HG02885 (cell line): ENCODE data around the gene TEX19.

ENCODE experiments used
- ATAC-seq: cut with Tn5 transposase; IDR thresholded peaks from one replicate; pipeline ENCODE4 v1.9.1; 2021; ENCODE audit warnings: mild to moderate bottlenecking; ENCODE audit not compliant: unreplicated experiment, poor library complexity

TEX19 gene

DNA sequence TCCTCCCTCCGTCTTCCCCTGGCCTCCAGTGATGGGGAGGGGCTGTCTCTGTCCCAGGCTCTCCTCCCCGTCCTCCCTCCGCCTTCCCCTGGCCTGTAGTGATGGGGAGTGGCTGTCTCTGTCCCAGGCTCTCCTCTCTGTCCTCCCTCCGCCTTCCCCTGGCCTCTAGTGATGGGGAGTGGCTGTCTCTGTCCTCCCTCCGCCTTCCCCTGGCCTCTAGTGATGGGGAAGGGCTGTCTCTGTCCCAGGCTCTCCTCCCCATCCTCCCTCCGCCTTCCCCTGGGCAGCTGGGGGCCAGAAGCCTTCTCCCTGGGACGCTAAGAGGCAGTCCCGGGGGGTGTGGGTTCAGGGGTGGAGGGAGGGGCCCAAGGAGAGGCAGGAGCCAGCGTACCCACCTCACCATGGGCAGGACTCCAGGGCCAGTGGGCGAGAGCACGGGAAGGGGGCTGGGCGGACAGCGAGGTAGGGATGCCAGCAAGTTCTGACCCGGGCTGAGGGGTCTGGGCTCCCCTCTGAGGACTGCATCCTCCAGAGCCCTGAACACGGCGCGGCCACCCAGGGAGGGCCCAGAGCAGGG is 27.3 kb downstream of the TEX19 start:
- no peak for ATAC-seq

DNA sequence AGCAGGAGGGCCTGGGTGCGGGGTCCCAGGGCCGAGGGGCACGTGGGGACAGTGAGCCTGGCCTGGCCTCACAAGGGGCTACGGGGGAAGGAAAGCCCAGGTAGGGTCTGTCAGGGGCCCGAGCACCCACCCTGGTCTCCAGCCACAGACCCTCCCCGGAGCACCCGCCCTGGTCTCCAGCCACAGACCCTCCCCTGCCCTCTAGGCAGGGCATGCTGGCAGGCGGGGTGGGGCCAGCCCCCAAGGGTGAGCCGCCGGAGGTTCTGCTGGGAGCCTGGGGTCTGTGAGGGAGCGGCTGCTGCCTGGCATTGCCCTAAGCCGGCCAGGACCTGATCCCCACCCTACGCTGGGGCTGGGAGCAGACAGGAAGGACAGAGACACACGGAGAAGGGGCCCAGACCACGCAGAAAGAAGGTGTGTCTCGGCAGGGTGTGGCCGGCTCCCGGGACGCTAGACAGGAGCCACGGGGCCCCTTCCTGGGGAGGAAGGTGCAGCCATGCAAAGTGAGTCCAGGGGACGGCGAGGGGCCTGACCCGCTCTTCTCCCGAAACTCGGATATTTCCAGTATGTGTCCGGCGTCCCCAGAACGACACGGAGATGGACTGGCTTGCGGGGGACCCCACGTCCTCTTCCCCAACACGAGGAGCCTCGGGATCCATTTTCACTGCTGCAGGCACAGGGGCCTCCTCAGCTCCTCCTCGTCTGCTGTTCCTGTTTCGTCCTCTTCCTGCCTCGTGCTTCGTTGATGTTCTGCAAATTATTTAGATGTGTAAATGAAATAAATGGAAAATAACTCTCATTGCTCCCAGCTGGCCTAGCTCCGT is 28.0 kb downstream of the TEX19 start:
- ATAC-seq = no peak

DNA sequence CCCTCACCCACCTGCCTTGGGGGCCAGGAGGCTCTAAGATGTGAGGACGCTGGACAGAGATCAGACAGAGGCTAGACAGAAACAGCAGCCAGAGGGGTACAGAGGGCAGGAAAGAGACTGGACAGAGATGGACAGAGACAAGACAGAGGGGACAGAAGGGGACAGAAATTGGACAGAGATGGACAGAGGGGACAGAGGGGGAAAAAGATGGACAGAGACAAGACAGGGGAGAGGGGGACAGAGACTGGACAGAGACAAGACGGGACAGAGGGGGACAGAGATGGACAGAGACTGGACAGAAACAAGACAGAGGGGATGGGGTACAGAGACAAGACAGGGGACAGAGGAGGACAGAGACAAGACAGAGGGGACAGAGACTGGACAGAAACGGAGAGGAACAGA is 28.7 kb downstream of the TEX19 start:
- no peak for ATAC-seq

DNA sequence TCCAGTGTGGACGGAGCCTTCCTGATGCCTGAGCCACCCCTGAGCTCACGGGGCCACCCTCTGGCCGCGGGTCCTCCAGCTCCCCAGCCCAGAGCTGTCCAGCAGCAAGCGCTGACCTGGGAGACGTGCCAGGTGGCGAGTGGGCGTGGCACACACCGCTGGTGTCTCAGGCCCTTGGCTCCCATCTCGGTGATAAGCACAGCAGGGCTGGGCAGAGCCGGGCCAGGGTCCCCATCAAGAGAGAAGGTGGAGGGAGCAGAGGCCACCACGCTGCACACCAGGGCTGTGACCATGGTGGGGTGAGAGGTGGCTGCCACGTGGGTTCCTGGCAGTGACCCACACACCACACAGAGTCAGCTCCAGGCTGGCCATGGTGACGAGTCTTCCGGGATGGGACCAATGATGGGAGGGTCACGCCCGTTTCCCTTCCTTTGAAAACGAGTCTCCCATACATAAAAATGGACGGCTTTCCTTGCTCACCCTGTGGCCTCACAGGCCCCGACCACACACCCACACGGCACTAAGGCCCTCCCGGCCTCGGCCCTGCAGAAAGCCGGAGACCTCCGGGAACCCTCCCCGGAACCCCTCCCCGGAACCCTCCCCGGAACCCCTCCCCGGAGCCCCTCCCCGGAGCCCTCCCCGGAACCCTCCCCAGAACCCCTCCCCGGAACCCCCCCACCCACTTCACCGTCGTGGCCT is 29.3 kb downstream of the TEX19 start:
- no peak for ATAC-seq

DNA sequence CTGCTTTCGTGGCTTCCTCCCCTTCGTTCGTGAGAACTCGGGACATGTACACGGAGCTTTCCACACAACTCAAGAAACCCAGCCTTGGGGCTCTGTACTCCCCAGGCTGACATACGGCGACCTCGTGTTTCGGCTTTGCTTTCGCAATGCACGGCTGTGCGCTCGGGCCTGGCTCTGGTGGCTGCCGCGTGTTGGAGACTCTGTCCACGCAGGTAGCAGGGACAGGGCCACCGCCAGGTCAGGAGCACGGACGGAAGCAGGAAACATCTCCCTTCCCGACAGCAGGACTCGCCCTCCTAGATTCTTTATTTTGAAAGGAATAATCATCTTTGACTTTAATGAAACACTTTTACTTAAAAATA is 29.9 kb downstream of the TEX19 start:
- ATAC-seq = no peak

DNA sequence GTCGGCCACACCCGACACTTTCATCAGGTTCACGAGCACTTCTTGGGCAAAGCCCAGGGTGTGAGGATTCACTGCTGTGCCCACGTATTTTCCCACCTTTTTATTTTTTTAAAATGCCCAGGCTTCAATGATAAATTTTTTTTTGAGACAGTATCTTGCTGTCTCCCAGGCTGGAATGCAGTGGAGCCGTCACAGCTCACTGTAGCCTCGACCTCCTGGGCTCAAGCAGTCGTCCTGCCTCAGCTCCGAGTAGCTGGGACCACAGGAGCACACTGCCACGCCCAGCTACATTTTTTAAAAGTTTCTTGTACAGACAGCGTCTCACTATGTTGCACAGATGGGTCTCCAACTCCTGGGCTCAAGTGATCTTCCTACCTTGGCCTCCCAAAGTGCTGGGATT is 30.3 kb downstream of the TEX19 start:
- ATAC-seq = no peak

DNA sequence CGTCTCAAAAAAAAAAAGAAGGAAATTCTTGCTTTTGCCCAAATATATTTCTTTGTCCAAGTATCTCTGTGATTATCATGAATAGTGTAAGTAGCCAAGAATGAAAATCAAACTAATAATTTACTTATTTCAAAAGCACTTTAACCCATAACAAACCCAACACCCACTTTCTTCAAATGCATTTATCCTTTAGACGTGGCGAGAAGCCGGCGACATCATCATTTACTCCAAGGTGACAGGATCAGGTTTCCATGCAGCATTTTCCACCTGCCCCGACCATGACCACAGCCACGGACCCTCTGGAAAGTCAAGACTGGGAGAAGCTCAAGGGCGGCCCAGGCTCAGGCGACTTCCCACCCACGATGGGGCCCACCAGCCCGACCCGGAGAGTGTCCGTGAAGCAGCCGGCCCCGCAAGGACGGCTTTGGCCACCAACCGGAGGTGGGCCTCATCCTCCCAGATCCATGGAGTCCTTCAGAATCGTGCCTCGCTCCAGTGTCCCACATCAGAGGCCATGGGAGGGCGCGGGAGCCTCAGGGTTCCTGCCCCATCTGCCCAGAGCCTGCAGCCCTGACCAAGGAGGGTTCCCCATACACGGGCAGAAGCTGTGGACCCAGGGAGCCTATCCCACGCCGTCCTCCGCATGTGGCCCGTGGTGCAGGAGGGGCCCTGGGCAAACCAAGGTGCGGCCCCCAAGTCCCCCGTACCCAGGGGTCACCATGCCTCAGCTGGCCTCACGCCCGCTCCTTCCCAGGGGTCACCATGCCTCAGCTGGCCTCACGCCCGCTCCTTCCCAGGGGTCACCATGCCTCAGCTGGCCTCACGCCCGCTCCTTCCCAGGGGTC is 31.2 kb downstream of the TEX19 start:
- no peak for ATAC-seq

DNA sequence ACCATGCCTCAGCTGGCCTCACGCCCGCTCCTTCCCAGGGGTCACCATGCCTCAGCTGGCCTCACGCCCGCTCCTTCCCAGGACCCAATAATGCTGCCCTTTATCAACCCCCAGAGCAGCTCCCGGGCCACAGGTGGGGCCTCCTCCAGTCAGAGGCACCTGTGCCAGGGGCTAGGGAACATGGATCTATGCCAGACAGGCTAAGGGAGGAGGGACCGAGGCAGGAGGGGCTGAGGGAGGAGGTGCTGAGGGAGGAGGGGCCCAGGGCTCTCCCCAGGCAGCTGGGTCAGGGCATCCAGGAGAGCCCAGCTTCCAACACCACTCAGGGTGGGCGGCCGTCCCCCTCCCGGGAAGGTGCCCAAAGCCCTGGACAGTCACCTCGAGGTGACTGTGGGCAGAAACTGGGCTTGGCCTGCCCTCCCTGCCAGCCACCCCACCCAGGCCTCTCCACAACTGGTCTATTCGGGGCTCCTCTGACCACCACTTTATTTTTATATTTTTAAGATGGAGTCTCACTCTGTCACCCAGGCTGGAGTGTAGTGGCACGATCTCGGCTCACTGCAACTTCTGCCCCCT is 31.9 kb downstream of the TEX19 start:
- ATAC-seq = no peak

DNA sequence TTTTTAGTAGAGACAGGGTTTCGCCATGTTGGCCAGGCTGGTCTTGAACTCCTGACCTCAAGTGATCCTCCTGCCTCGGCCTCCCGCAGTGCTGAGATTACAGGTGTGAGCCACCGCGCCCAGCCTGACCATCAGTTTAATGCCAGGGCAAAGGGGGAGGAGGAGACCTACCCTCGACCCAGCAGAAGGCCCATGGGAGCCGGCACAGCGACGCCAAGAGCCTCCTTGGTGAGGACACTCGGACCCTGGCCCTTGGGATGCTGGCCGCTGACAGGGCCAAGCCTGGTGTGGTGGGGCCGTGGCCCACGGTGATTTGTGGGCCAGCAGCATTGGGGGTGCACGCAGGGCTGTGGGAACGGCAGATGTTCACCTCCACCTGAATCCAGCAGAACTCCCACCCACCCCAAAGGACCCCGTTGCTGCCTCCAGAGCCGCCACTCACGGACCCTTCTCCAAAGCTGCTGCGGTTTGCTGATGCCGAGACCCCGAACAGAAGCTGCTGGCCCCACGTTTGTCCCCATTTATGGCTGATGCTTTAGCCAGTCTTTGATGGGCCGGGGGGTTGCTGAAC is 32.5 kb downstream of the TEX19 start:
- ATAC-seq = no peak

DNA sequence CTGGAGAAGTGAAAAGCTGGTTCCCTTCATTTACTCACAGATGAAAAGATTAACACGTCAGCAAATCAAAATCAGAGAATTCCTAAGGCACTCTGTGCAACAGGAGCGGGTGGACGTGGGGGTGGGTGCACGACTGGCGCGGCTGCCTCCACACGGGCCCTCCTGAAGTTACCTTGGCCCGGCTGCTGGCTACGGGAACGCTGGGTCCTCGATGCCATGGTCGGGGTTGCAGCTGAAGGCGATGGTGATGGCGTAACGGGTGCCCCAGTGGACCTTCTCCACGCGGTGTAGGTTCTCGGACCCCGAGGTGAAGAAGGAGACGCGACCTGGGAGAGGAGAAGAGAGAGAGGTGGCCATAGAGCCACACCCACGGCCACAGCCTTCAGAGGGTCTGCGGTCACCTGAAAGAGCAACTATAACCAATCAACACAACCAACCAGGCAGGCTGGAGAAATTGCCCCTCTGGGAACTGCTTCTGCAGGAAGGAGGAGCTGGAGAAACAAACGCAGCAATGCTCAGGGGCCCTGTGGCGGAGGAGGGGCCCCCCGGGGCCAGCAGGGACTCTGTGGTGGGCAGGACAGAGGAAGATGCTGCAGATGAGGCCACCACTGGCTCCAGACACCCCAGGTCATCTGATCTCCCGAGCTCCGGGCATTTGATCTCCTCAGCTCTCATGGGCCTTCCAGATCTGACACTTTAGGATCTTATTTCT is 33.3 kb downstream of the TEX19 start:
- ATAC-seq = no peak

DNA sequence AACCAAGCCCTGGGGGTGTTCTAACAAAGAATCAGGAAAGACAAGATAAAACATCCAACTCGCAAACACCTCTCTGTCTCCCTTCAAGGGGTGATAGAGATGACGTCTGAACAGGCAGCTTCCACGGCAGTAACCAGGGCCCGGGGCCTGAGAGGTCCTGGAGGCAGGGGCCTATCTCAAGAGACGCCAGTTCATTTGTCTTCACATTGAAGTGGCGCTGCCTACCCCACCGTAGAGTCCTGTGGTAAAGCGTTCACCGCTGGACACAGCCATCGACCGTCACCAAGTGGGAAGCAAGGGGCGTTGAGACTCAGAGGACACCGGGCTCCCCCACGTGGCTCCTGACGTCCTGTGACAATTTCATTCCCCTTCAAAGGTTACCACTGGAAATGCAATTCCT is 33.9 kb downstream of the TEX19 start:
- no peak for ATAC-seq

DNA sequence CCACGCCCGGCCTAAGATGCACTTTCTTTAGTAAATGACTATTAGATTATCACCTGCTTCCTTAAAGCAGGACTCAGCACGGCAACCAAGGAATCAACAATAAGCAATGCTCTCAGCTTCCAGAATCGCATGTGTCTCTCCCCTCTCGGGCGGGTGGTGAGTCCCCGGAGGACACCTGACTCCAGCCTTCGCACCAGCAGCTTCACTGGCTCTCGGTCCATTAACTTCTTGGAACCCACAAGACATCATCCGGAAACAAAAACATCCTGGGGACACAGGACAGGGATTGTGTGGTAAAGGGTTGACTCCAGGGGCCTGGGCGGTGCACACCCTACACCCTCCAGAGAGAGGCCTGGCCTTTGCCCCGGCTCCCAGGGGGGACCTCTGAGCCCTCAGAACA is 35.2 kb downstream of the TEX19 start:
- ATAC-seq = no peak

DNA sequence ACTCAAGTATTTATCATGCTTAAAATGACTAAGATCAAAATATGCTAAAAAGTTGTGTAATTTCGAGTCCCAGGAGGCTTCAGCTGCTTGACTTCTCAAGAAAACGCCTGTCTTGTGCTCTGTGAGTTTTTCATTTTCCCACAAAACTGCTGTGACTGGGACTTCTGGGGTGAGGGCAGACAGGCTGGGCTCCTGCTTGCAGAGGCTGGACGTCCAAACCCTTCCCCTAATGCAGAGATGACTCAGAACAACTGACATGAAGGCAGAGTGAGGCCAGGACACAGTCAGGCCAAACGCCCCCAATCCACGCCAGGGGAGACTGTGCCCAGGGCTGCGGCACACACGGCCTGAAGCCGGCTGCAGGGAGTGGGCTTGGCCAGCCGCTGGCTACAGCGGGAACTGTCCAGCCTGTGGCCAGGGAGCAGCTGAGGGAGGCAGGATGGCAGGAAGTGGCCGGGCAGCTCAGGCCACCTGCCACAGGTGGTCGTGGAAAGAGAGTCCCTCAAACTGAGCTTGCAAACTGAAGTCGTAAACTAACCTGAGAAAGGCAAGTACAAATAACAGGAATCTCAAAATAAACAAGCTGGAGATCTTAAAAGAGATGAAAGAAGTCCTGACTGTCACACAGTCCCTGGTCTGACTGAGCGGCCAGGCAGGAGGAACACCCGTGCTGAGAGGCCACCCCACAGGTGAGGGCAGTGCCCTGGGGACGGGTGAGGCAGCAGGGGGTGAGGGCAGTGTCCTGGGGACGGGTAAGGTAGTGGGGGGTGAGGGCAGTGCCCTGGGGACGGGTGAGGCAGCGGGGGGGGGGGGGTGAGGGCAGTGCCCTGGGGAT is 37.8 kb downstream of the TEX19 start:
- no peak for ATAC-seq

DNA sequence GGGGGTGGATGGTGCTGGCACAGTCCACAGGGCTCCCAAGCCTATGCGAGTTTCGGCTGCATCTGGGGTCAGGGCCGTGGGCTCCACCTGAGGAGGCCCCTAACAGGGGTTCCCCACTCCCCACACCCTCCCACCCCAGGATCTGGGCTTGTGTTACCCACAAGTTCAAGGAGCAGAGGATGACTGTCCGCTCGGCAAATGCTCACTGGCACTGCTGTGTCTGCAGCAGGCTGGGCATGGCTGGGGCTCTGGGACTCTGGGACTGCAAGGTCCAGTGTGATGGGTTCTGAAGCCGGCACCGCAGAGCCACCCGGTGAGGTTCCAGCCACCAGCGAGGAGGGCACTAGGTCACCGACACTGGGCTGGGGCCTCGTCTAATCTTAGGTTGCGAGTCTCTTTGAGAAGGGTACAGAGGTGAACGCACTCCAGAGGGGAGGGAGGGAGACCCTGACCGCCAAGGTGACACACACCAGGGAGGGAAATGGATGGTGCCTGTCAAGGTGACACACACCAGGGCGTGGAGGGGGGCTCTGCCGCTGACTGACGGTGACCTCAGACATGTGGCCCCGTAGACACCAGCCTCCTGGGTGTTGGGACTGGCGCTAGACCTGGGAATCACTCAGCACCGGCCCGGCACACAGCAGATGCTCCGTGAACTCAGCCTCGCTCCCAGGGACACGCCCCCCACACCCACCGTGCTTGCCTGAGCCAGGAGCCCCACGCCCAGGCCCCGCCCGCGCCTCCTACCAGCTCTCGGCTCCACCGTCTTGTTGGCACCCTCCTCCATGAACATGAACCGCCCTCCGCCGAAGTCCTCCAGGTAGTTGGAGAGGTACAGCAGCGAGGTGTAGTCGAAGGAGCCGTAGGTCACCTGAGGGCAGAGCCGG is 38.6 kb downstream of the TEX19 start:
- ATAC-seq = no peak

DNA sequence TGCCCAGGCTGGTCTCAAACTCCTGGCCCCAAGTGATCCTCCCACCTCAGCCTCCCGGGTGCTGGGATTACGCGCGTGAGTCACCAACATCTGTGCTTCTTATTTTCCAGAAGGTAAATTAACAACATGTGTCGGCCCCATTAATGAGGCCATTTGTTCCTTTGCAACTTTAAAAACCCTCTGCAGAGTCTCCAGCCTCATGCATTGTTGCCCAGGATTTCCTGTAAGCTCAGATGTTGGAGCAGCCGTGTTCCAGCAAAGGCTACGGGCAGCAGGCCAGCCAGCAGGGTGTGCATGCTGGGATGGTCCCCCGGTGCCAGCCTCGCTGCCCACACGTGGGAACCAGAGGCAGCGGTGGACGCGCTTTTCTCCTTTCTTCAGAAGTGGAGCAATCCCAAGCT is 40.0 kb downstream of the TEX19 start:
- no peak for ATAC-seq

DNA sequence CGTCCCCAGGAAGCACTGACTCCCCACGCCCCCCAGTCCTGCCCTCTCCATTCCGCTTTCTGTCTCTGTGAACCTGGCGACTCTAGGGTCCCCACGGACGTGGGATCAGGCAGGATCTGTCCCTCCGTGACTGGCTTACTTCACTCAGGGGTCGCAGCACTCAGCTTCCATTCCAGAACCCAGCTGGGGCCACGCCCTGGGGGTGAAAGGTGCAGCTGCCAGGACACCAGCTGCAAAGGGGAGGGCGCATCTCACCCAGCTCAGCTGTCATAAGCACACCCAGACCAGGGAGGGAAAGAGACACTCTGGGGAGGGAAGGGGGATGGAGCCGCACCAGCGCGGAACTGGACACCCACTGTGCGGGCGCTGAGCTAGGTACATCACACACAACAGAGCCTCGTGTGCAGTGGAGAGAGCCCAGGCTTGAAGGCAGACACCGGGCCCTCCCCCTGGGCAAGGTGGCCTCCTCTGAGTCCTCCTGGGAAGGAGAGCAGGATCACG is 40.6 kb downstream of the TEX19 start:
- no peak for ATAC-seq

DNA sequence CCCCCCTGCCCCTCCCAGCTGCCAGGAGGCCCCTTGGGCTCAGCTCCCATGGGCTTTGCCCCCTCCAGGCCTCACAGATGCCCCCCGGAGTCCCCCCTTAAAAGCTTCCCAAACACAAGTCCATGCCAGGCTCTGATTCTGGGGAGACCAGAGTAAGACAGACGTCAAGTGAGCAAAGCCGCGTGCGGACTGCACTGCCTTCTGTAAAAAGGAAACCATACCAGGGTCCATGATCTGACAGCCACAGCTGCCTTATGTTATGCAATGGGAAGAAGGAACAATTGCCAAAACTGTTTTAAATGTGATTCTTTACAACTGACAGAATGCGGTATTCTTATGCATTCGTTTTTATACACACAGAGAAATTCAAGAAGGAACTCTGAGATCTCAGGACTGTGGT is 41.2 kb downstream of the TEX19 start:
- ATAC-seq = no peak
